GM21526 (cell line): ENCODE data around the gene EMC8.
"Not testable (repeated sequence)": the region's sequence is repeated elsewhere in the genome, so short reads cannot be mapped to it uniquely, and the experiment has no call there.

Source experiments
- ATAC-seq: cut with Tn5 transposase; IDR thresholded peaks from one replicate; pipeline ENCODE4 v1.9.1; 2021; ENCODE audit warnings: moderate library complexity; ENCODE audit not compliant: unreplicated experiment, low FRiP score

Gene EMC8

DNA sequence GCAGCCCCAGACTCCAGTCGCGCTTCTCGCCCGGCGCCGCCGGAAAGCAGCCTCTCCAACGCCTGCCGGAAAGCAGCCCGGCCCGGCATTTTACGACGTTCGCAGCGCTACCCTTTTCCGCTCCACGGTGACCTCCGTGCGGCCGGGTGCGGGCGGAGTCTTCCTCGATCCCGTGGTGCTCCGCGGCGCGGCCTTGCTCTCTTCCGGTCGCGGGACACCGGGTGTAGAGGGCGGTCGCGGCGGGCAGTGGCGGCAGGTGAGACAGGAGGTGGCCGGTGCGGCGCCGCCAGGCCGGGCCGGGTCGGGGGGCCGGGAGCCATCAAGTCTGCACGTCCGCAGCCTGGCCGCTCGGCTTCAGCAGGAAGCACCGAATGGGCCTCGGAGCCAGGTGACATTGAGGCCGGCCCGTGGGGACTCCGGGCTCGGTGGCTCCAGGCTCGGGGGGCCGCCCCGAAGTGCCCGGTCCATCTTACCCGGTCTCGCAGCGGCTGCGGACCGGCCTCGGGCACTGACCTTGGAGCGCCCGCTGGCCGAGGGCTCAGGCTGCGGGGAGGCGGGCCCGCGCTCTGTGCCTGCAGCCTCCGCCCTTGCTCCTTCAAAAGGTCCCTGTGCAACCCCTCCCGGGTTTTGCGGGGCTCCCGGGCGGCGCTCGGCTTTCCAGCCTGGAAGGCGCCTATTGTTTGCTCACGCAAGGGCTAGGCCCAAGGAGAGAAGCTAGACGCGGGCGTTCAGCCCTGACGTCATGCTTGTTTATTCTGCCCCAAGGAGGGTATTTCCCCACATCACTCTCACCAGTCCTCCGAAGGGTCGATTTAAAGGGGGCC is at the start of gene EMC8, which contains the start of gene COX4I1:
Gene EMC8, minus strand, starts transcription at position 48 of the 824 bp plus-strand sequence. CDS start 249 bp downstream, outside the sequence.
Gene COX4I1, plus strand, starts transcription at position 199 of the 824 bp plus-strand sequence. CDS start 1,511 bp downstream, outside the sequence.
- peak; percentile 78 for ATAC-seq

DNA sequence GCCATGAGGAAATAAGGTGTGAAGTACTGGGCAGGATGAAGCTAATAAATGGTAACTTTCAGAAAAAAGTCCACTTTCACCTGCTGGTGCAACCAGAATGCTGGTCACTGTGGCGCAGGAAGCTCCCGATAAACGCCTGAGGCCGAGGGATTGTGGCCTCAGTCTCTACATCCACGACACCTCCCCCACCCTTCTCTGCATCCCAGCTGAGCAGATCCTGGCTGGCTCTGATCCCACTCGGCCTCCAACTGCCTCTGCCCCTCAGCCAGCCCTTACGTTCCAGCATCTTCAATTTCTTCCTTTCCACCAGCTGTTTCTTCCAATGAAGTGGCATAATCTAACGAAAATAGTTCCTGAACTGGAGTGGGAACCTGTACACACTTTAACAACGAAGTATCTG is 49.6 kb upstream of the EMC8 start:
- no peak for ATAC-seq

DNA sequence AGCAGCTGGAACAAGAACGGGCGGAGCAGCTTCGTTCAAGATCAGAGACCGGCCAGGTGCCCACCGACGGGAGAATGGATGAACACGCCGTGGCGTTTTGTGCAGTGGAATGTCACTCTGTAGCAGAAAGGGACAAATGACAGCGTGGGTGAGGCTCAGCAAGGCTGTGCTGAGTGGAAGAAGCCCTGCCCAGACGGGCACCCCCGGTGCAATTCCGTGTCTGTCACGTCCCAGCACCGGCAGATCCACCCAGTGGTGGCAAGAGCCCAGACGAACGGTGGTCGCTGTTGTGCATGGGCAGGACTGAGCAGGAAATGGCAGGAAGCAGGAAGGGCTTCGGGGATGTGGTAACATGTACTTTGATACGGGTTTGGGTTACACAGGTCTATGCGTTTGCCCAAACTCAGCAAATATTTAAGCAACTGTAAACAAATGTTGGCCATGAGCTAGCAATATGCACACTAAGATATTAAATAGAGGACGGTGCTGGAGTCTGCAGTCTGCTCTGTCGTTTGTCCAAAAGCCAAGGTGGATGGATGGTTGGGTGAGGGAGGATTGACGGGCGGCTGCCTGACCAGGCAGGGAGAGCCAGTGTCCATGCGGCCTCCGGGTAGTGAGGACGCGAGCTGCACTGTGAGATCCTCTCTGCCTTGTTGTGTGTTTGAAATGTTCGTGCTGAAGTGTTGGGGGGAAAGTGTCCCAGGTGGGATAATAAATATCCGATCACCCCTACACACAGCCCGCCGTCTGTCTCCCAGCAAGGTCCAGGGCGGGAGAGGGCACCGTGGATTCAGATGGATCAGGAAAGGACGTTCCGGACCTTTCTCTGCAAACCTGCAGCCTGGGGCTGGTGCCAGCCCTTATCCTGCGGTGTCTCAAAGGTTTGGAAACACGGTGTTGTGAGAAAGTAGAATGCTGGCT is 48.6 kb upstream of the EMC8 start:
- ATAC-seq, result no peak

DNA sequence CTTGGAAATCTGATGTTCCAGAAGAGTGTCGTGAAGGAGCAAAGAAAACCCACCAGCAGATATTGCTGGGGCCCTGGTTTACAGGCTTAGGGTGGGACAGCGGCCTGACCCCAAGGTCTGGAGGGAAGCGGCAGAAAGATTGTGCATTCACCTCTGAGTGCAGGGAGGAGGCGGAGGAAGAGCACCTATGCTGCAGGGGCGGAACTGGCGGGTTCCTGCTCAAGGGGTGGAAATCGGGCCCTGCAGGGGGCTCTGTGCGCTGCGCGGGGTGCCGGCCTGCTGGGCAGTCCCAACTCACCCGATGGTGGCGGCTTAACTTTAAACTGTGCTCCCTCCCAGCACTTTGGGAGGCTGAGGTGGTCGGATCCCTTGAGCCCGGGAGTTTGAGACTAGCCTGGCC is 47.7 kb upstream of the EMC8 start:
- no peak for ATAC-seq

DNA sequence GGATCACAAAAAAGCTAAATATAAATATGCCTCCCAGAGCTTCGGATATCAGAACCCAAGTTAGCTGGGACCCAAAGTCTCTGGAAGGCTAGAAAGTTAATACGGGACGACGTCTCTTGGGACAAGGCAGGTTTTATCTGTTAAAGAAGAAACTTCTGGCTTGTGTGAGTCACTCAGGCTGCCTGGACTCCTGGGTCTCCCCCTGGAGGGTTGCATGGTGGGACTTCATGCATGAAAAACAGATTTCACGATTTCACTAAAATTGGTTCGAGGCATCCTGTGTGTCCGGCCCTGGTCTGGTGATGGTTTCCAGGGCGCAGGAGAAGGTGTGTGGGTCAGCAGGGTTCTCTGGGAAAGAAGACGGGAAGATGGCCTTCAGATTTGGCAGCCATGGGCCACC is 47.1 kb upstream of the EMC8 start:
- no peak for ATAC-seq

DNA sequence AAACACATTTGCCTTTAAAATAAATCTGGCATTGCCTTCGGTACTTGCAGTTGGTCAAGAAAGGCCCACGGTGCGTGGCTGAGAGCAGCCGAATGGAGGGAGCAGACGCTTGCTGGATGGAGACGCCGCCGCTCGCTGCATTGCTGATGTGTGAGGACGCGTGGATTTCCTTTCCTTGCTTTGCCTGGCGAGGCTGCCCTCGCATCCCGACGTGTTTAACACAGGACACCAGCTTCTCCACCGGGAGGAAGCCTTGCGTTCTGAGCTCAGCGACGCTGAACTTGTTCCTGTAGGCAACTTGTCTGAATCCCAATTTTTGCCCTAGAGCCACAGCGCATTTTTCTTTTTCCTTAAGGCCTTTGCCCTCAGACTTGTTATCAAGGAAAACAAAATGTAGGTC is 45.9 kb upstream of the EMC8 start:
- no peak for ATAC-seq

DNA sequence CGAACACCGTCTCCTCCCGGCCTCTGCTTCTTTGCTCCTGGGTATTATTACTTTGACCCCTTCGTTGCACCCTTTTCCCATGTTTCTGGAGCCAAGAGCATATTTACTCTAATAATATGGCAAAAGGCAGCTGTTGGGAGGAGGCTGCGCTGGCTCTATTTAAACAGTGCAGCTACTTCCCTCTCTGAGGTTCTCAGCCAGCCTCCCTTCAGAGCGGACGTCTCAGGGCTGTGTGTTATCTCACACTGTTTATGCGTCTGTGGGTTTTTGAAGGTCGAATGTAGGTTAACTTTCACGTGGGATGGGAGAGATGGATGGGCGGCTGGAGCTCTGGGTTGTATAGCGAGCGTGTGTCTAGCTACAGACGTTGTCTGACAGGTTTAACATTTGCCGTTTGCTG is 45.4 kb upstream of the EMC8 start:
- ATAC-seq, result no peak

DNA sequence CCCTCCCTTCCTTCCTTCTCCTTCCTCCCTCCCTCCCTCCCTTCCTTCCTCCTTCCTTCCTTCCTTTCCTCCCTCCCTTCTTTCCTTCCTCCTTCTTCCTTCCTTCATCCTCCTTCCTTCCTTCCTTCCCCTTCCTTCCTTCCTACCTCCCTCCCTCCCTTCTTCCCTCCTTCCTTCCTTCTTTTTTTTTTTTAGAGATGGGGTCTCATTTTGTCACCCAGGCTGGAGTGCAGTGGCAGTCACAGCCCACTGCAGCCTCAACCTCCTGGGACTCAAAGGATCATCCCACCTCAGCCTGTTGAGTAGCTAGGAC is 44.8 kb upstream of the EMC8 start:
- ATAC-seq, result no peak

- ATAC-seq, result no peak
Observed at GRCh38 chr16:85843471-85844168, 44.3 kb upstream of the EMC8 start.

DNA sequence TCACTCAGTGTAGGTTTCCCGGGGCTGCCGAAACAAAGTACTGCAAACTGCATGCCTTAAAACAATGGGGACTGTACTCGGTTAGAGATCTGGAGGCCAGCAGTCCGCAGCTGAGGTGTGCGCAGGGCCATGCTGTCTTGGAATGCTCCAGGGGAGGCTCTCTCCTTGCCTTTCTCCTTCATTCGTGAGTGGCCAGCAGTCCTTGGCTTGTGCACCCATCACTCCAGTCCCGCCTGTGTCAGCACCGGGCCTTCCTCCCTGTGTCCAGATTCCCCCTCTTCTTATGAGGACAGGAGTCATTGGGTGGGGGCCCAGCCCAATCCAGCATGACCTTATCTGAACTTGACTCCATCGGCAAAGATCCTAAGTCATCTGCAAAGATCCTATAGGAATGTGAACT is 43.5 kb upstream of the EMC8 start:
- ATAC-seq, result no peak

DNA sequence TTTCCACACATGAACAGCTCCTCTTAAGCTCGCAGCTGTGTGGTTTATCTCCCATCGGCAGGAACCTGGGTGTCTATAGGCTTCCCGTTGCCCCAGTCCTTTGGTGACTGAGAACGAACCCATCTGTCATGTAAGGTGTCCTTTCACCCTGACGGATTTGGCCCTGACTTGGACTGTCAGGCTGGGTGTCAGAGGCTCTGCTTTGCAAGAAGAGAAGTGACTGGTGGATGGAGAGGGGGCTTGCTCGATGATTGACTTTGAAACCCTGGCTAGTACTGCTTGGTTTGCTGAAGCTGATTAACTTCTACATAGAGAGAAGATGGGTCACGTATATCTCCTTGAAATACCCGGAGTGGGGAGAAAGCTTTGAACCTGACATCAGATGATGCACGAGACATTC is 43.1 kb upstream of the EMC8 start:
- no peak for ATAC-seq

GRCh38 chr16:85840801-85841200 is 41.5 kb upstream of the EMC8 start:
- ATAC-seq, result no peak

DNA sequence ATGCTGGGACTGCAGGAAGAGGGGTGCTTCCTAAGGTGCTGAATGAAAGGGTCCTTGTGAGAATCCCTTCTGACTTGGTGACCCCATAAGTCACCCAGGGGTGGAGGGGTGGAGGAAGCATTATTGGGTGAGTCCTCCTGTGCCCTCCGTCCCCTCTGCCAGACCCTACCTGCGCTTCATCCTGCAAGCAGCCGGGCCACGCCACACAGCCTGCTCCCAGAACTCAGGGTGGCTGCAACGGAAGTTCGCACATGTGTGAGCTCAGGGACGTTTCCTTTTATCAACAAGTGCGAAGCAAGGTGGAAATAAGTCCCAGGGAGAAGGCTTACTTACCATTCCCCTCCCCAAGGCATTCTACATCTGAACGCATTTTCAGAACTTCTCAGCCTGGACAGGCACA is 41.1 kb upstream of the EMC8 start:
- ATAC-seq, result no peak

DNA sequence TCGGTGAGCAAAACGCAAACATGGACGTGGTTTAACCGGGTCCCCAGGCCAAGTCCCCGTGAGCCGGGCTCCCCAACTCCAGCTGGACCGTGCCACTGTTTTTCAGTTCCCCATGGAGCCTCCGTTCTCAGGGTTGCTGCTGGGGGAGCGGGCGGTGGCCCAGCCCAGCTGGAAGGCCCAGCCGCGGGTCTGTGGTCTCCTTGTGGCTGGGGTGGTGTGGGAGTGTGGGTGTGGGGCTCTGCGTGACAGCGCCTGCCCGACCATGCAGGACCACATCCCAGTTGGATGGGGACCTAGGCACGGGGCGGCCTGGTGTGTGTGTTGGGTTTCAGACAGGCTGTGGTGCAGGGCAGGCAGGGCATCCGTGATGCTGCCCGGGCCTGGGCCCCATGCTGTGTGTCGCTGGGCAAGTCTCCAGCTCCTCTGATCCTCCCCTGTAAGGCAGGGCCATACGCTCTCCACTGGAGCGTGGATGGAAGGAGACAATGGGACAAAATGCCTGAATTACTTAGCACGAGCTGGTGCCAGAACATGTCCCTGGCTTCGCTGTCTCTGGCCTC is 40.4 kb upstream of the EMC8 start:
- no peak for ATAC-seq

GRCh38 chr16:85838876-85839585 is 39.7 kb upstream of the EMC8 start:
- no peak for ATAC-seq

- no peak for ATAC-seq
Observed at GRCh38 chr16:85838381-85838780, 39.0 kb upstream of the EMC8 start.

DNA sequence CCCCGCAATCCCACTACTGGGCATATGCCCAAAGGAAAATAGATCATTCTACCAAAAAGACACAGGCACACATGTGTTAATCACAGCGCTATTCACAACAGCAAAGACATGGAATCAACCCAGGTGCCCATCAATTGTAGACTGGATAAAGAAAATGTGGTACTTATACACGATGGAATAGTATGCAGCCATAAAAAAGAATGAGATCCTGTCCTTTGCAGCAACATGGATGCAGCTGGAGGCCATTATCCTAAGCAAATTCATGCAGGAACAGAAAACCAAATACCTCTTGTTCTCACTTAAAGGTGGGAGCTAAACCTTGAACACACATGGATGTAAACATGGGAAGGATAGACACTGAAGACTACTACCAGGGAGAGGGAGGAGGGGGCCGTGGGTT is 38.3 kb upstream of the EMC8 start:
- ATAC-seq, result not testable (repeated sequence)

GRCh38 chr16:85836706-85837582 is 37.6 kb upstream of the EMC8 start:
- ATAC-seq, result no peak
